K562 (cell line): ENCODE data around the gene KHDRBS2. TPM values are rescaled to one million over a fixed set of nuclear protein-coding genes. Genes with fewer than 3 reads are reported as not detected.

ENCODE experiments used
- ATAC-seq: fragments of 200-7000 bp; cut with Tn5 transposase; 3 replicates; pipeline ENCODE4 v1.9.1; 2020; ENCODE audit warnings: moderate library complexity
- BruUV-seq: library from RNA; stranded (reverse); fragments of 400-500 nt; replicated peaks from 2 replicates; lab custom pipeline; 2021; lab: Mats Ljungman, UMichigan
- CTCF ChIA-PET: fragments of 300-600 bp; formaldehyde crosslinking; extraction: SDS; loops from one replicate; lab custom pipeline; 2021; ENCODE audit warnings: low intra/inter-chr PET ratio; lab: Yijun Ruan, JAX
- POLR2A ChIA-PET: fragments of 300-600, 350-650 bp; sonication (Branson Sonifier 250); formaldehyde crosslinking; extraction: SDS; loops from one replicate; lab custom pipeline; 2021; ENCODE audit warnings: antibody characterized with exemption, inconsistent platforms; lab: Yijun Ruan, JAX
- DNase-seq, 4 experiments: peaks; one replicate each; pipeline versions ENCODE4 v3.0.0 to v3.0.0-alpha.2; 2011 to 2018; ENCODE audit warnings: low spot score in 3 of 4, mixed read lengths in 3 of 4; ENCODE audit errors: extremely low read depth in 1 of 4
- FAIRE-seq: peaks from 2 replicates; lab custom pipeline; 2011; peaks lifted over from hg19 to GRCh38; lab: Jason Lieb, UNC
- H2AFZ ChIP-seq: 2 replicates; pipeline ENCODE4 v1.6.0; 2011; ENCODE audit warnings: low read depth, low read length, control low read depth, inconsistent platforms
- H3K27ac ChIP-seq: fragments of 200-600 bp; 3 replicates; pipeline ENCODE4 v1.8.0; 2011; ENCODE audit warnings: low read depth, mild to moderate bottlenecking, control low read depth, inconsistent platforms, low read length, moderate library complexity, mixed read lengths; ENCODE audit errors: extremely low read depth
- H3K27me3 ChIP-seq, 2 experiments: fragments of 300-600 bp in 1 of 2; 2 replicates in 1 of 2; 3 replicates in 1 of 2; pipeline versions ENCODE4 v1.6.0 to v1.8.0; 2011; ENCODE audit warnings: inconsistent platforms in 2 of 2, low read length in 2 of 2, mild to moderate bottlenecking in 1 of 2, mixed read lengths in 1 of 2, moderate library complexity in 1 of 2; ENCODE audit not compliant: control insufficient read depth in 2 of 2, insufficient read depth in 2 of 2
- H3K36me3 ChIP-seq: fragments of 300-600 bp; 3 replicates; pipeline ENCODE4 v1.8.0; 2011; ENCODE audit warnings: mild to moderate bottlenecking, low read length, inconsistent platforms; ENCODE audit not compliant: control insufficient read depth, insufficient read depth
- H3K4me1 ChIP-seq, 2 experiments: fragments of 200-600 bp in 1 of 2; replicated peaks in 1 of 2; 2 replicates in 1 of 2; 3 replicates in 1 of 2; pipeline versions ENCODE4 v1.5.1 to v1.8.0; 2011; ENCODE audit warnings: inconsistent platforms in 2 of 2, low read length in 2 of 2, mild to moderate bottlenecking in 1 of 2, mixed read lengths in 1 of 2, moderate library complexity in 1 of 2; ENCODE audit not compliant: control insufficient read depth in 2 of 2, insufficient read depth in 2 of 2
- H3K4me2 ChIP-seq: 2 replicates; pipeline ENCODE4 v1.6.1; 2011; ENCODE audit warnings: low read length, control low read depth, inconsistent platforms, mixed read lengths; ENCODE audit not compliant: insufficient read depth
- H3K4me3 ChIP-seq: fragments of 200-600 bp; sonication (generic), shearing (Covaris generic); 2 replicates; pipeline ENCODE4 v1.5.1; 2016; ENCODE audit warnings: control low read depth, inconsistent platforms
- H3K79me2 ChIP-seq: fragments of 200-600 bp; 3 replicates; pipeline ENCODE4 v1.8.0; 2011; ENCODE audit warnings: low read length, inconsistent platforms; ENCODE audit not compliant: control insufficient read depth, insufficient read depth
- H3K9ac ChIP-seq, 2 experiments: 2 replicates each; pipeline versions ENCODE4 v1.6.0 to v1.6.1; 2011; ENCODE audit warnings: low read depth in 2 of 2, low read length in 2 of 2, control low read depth in 1 of 2, inconsistent platforms in 1 of 2, mild to moderate bottlenecking in 1 of 2, mixed read lengths in 1 of 2; ENCODE audit not compliant: insufficient read depth in 1 of 2
- H3K9me1 ChIP-seq: one replicate; pipeline ENCODE4 v1.6.0; 2011; ENCODE audit warnings: inconsistent platforms, mild to moderate bottlenecking, low read length, moderate library complexity; ENCODE audit not compliant: control insufficient read depth, insufficient read depth
- H3K9me3 ChIP-seq: replicated peaks from 2 replicates; pipeline ENCODE4 v1.5.1; 2011; ENCODE audit warnings: low read depth, low read length, inconsistent platforms; ENCODE audit not compliant: control insufficient read depth, insufficient read depth
- H4K20me1 ChIP-seq: replicated peaks from 2 replicates; pipeline ENCODE4 v1.6.1; 2011; ENCODE audit warnings: low read length, inconsistent platforms, mixed read lengths; ENCODE audit not compliant: control insufficient read depth, insufficient read depth
- ATF2 ChIP-seq: sonication (generic); formaldehyde crosslinking; IDR thresholded peaks from 2 replicates; pipeline ENCODE4 v1.8.1; 2022; ENCODE audit warnings: missing genetic modification reagents
- DPF2 ChIP-seq: fragments of 450-650 bp; IDR thresholded peaks from 2 replicates; pipeline ENCODE4 v1.6.1; 2016
- E2F3 ChIP-seq: fragments of 250-450 bp; sonication (Bioruptor Pico); IDR thresholded peaks from 2 replicates; pipeline ENCODE4 v1.4.0; 2020; ENCODE audit warnings: mild to moderate bottlenecking
- HNRNPK ChIP-seq: fragments of 200-400 bp; formaldehyde crosslinking; IDR thresholded peaks from one replicate; pipeline ENCODE4 v1.6.1; 2018; ENCODE audit warnings: mild to moderate bottlenecking, low read depth, low read length; ENCODE audit not compliant: poor library complexity, severe bottlenecking
- MTA2 ChIP-seq: fragments of 450-650 bp; IDR thresholded peaks from 2 replicates; pipeline ENCODE4 v1.6.1; 2016; ENCODE audit warnings: low read depth
- NFE2L1 ChIP-seq: fragments of 450-650 bp; IDR thresholded peaks from 2 replicates; pipeline ENCODE4 v1.6.1; 2016; ENCODE audit warnings: missing genetic modification characterization, low read depth, mild to moderate bottlenecking, missing compliant biosample characterization, moderate library complexity, borderline replicate concordance
- PHTF2 ChIP-seq: fragments of 250-450 bp; sonication (Bioruptor Pico); IDR thresholded peaks from 2 replicates; pipeline ENCODE4 v1.5.0; 2021; ENCODE audit warnings: mild to moderate bottlenecking
- RBM22 ChIP-seq: fragments of 200-400 bp; formaldehyde crosslinking; IDR thresholded peaks from 2 replicates; pipeline ENCODE4 v1.6.1; 2018; ENCODE audit warnings: low read length, low read depth; ENCODE audit not compliant: poor library complexity, severe bottlenecking
- SMAD3 ChIP-seq: fragments of 450-650 bp; formaldehyde crosslinking; conservative IDR thresholded peaks from 2 replicates; pipeline ENCODE4 v1.4.0; 2020; ENCODE audit warnings: mild to moderate bottlenecking
- SRF ChIP-seq, 2 experiments: fragments of 250-450, 450-650 bp in 1 of 2; sonication (Bioruptor Pico) in 1 of 2; sonication (generic) in 1 of 2; formaldehyde crosslinking; IDR thresholded peaks; 2 replicates each; pipeline versions ENCODE4 v1.5.0 to v1.5.1; 2020 to 2022; ENCODE audit warnings: mild to moderate bottlenecking in 1 of 2, missing genetic modification reagents in 1 of 2
- XRCC4 ChIP-seq: IDR thresholded peaks from one replicate; pipeline ENCODE4 v1.6.1; 2011; ENCODE audit not compliant: insufficient read depth, insufficient read length; ENCODE audit errors: extremely low read depth
- ZFP36 ChIP-seq: fragments of 150-350 bp; IDR thresholded peaks from 2 replicates; pipeline ENCODE4 v1.6.1; 2018; ENCODE audit warnings: low read length, low read depth; ENCODE audit not compliant: partially characterized antibody
- ZKSCAN1 ChIP-seq: fragments of 150-350 bp; IDR thresholded peaks from 2 replicates; pipeline ENCODE4 v1.6.1; 2016; ENCODE audit warnings: low read depth, low read length
- ZNF197 ChIP-seq: fragments of 200-800 bp; sonication (Bioruptor generic); IDR thresholded peaks from 2 replicates; pipeline ENCODE4 v1.6.1; 2016; ENCODE audit warnings: low read depth, missing genetic modification characterization, missing compliant biosample characterization
- ZNF239 ChIP-seq: fragments of 250-450 bp; sonication (Bioruptor Pico); IDR thresholded peaks from 2 replicates; pipeline ENCODE4 v1.4.0; 2020; ENCODE audit warnings: mild to moderate bottlenecking
- whole genome bisulfite sequencing: fragments of 100-300 bp; shearing (Covaris generic); methylation state at CpG from one replicate; pipeline ENCODE4 v1.1.6; 2016; ENCODE audit warnings: low coverage, mixed read lengths; ENCODE audit not compliant: insufficient coverage; ENCODE audit errors: missing lambda C conversion rate; 5-methylcytosine and 5-hydroxymethylcytosine counted together
- in situ Hi-C: fragments of 300-500 bp; cut with MboI; formaldehyde crosslinking; loops from 4 replicates; pipeline ENCODE4 v1.15.0; 2018; ENCODE audit warnings: inconsistent platforms, mixed read lengths
- intact Hi-C: fragments of 100-400 bp; cut with micrococcal nuclease; formaldehyde crosslinking; loops from 2 replicates; pipeline ENCODE4 v1.14.2; 2022
- polyA plus RNA-seq, 8 experiments: library from polyadenylated mRNA; depleted of rRNA in 4 of 8; stranded (reverse) in 5 of 8; unstranded in 3 of 8; fragments of >200 nt; fragmentation: Nextera tagmentation in 2 of 8; fragmentation: Illumina TruSeq in 1 of 8; extraction: Ambion mirVana in 2 of 8; extraction: Trizol in 1 of 8; gene quantifications; 2 replicates each; pipeline versions ENCODE4 v1.2.1 to v1.2.3, GENCODE V29; 2011 to 2014; ENCODE audit warnings: inconsistent platforms in 1 of 8, missing spikeins in 1 of 8
- total RNA-seq, 7 experiments: library from RNA; depleted of rRNA in 6 of 7; stranded (reverse); fragments of >200 nt in 6 of 7; fragmentation: Illumina TruSeq in 2 of 7; extraction: Trizol in 2 of 7; gene quantifications; 2 replicates each; pipeline versions ENCODE4 v1.2.1 to v1.2.3, GENCODE V29; 2011 to 2021; ENCODE audit warnings: low replicate concordance in 1 of 7
- TF ChIP-seq, protein P1 (sequence below): IDR thresholded peaks from 2 replicates; pipeline ENCODE4 v1.6.1; 2014; ENCODE audit warnings: antibody characterized with exemption

The KHDRBS2 gene
- total and polyA plus RNA-seq, 9 of the 15 experiments (the other 6 are each of a cell fraction or from before 2014, with no cell fraction given) = not detected

GRCh38 chr6:61980622-61981021 lies 305.4 kb downstream of the KHDRBS2 start:
- intact Hi-C loops (no loop called here), in situ Hi-C loops (no loop called here)
- Histone ChIP-seq H3K27me3 (no peaks in the 10 kb centered on the region), H3K4me1 (no peaks in the 10 kb centered on the region), H3K9me3 (0 out of 2 replicates have a peak, but pooled peaks cover 2% of the 10 kb centered on the region), H3K27ac (no peak overlapping the region), H2AFZ (no peak overlapping the region), H3K4me2 (no peak overlapping the region), H3K4me3 (no peak overlapping the region), H3K9me1 (no peaks in the 10 kb centered on the region), H3K36me3 (no peaks in the 10 kb centered on the region), H3K79me2 (no peaks in the 10 kb centered on the region), H4K20me1 (no peaks in the 10 kb centered on the region), H3K9ac (no peak overlapping the region)
- POLR2A ChIA-PET = no interaction called here
- no peak for TF ChIP-seq NFE2L1
- no peak for TF ChIP-seq E2F3 (CRISPR knock-in tag)
- 0% methylated on average over 1 of the region's 1 CpG for WGBS
- no peak for DNase-seq
- ATAC-seq = no peak
- FAIRE-seq = no peak
- no TSS peak for BruUV-seq
- CTCF ChIA-PET = no interaction called here

GRCh38 chr6:61977947-61978346 lies 308.1 kb downstream of the KHDRBS2 start:
- ChIA-PET POLR2A (no interaction called here), CTCF (no interaction called here)
- FAIRE-seq = no peak
- no peak for TF ChIP-seq ZFP36
- TF ChIP-seq ZNF197 (CRISPR knock-in tag) = no peak
- TF ChIP-seq, protein P1, sequence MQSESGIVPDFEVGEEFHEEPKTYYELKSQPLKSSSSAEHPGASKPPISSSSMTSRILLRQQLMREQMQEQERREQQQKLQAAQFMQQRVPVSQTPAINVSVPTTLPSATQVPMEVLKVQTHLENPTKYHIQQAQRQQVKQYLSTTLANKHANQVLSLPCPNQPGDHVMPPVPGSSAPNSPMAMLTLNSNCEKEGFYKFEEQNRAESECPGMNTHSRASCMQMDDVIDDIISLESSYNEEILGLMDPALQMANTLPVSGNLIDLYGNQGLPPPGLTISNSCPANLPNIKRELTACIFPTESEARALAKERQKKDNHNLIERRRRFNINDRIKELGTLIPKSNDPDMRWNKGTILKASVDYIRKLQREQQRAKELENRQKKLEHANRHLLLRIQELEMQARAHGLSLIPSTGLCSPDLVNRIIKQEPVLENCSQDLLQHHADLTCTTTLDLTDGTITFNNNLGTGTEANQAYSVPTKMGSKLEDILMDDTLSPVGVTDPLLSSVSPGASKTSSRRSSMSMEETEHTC = no peak
- no peak for TF ChIP-seq DPF2
- TF ChIP-seq HNRNPK = no peak
- no peak for TF ChIP-seq SMAD3 (CRISPR knock-in tag)
- no peak for TF ChIP-seq ATF2
- TF ChIP-seq ZKSCAN1 = no peak
- no peak for TF ChIP-seq PHTF2
- TF ChIP-seq XRCC4 = no peak
- TF ChIP-seq SRF (CRISPR knock-in tag; IDR thresholded peaks at IDR 0.05) = no peak
- no peak for TF ChIP-seq ZNF239 (CRISPR knock-in tag)
- TF ChIP-seq MTA2 = no peak
- TF ChIP-seq RBM22 = no peak

More at GRCh38 chr6:61977947-61978346, 308.1 kb downstream of the KHDRBS2 start:
- H3K36me3 ChIP-seq = no peaks in the 10 kb centered on the region
- H3K4me1 ChIP-seq = no peaks in the 10 kb centered on the region
- H3K4me2 ChIP-seq = no peak overlapping the region
- H3K9me3 ChIP-seq = 0 out of 2 replicates have a peak, but pooled peaks cover 2% of the 10 kb centered on the region
- no peaks in the 10 kb centered on the region for H3K79me2 ChIP-seq
- no peak overlapping the region for H3K4me3 ChIP-seq
- in situ Hi-C loops (no loop called here), intact Hi-C loops (no loop called here)
- DNase-seq = no peak
- H3K9me1 ChIP-seq = no peaks in the 10 kb centered on the region
- no TSS peak for BruUV-seq
- WGBS = 0% methylated on average over 1 of the region's 1 CpG
- no peak for ATAC-seq
- H3K9ac ChIP-seq = no peak overlapping the region
- no peak overlapping the region for H2AFZ ChIP-seq
- no peaks in the 10 kb centered on the region for H3K27me3 ChIP-seq
- no peak overlapping the region for H3K27ac ChIP-seq
- H4K20me1 ChIP-seq = no peaks in the 10 kb centered on the region
